WTC11 (cell line): Measurements from ENCODE around the gene SEMA6C. TPM values are rescaled to one million over a fixed set of nuclear protein-coding genes. Genes with fewer than 3 reads are reported as not detected.

Experiments
- ATAC-seq: fragments of 200-7000 bp; cut with Tn5 transposase; 2 replicates; pipeline ENCODE4 v1.10.0; 2021; ENCODE audit warnings: mild to moderate bottlenecking, moderate library complexity
- CTCF ChIA-PET: fragments of 300-600 bp; sonication (Branson Sonifier 250); formaldehyde crosslinking; loops from one replicate; lab custom pipeline; 2021; ENCODE audit warnings: antibody characterized with exemption; lab: Charles Lee
- POLR2A ChIA-PET: fragments of 350-600 bp; sonication (Branson Sonifier 250); formaldehyde crosslinking; loops from one replicate; lab custom pipeline; 2021; ENCODE audit warnings: antibody characterized with exemption; lab: Charles Lee
- DNase-seq: peaks from one replicate; pipeline ENCODE4 v3.0.0; 2021; ENCODE audit warnings: low spot score
- H3K27ac Mint-ChIP-seq: 2 replicates; pipeline ENCODE4 v1.8.0; 2021; ENCODE audit warnings: mixed read lengths
- H3K27me3 Mint-ChIP-seq: 2 replicates; pipeline ENCODE4 v1.8.0; 2021; ENCODE audit warnings: low read depth, mild to moderate bottlenecking, moderate library complexity, mixed read lengths
- H3K36me3 Mint-ChIP-seq: 2 replicates; pipeline ENCODE4 v1.8.0; 2021; ENCODE audit warnings: mixed read lengths
- H3K4me1 Mint-ChIP-seq: 2 replicates; pipeline ENCODE4 v1.8.0; 2022; ENCODE audit warnings: mixed read lengths
- H3K4me3 Mint-ChIP-seq: 2 replicates; pipeline ENCODE4 v1.8.0; 2021; ENCODE audit warnings: mild to moderate bottlenecking, moderate library complexity, mixed read lengths
- H3K9me3 Mint-ChIP-seq: 2 replicates; pipeline ENCODE4 v1.8.0; 2021; ENCODE audit warnings: mixed read lengths
- EMX1 ChIP-seq: fragments of 250-450 bp; sonication (Bioruptor Pico); IDR thresholded peaks from 2 replicates; pipeline ENCODE4 v1.8.0; 2021; ENCODE audit warnings: mild to moderate bottlenecking
- NR1H2 ChIP-seq: sonication (generic); formaldehyde crosslinking; IDR thresholded peaks from 2 replicates; pipeline ENCODE4 v1.9.0; 2021; ENCODE audit warnings: mild to moderate bottlenecking, moderate library complexity, missing genetic modification reagents
- OVOL2 ChIP-seq: fragments of 250-450 bp; sonication (Bioruptor Pico); IDR thresholded peaks from 2 replicates; pipeline ENCODE4 v1.9.0; 2021; ENCODE audit warnings: mild to moderate bottlenecking, borderline replicate concordance
- SMAD3 ChIP-seq: sonication (generic); formaldehyde crosslinking; IDR thresholded peaks from 2 replicates; pipeline ENCODE4 v1.8.0; 2022; ENCODE audit warnings: missing genetic modification reagents, mild to moderate bottlenecking, borderline replicate concordance
- ZNF219 ChIP-seq: sonication (generic); formaldehyde crosslinking; IDR thresholded peaks from 2 replicates; pipeline ENCODE4 v1.8.0; 2023; ENCODE audit warnings: missing genetic modification reagents, mild to moderate bottlenecking, borderline replicate concordance
- ZNF671 ChIP-seq: fragments of 250-450 bp; sonication (Bioruptor Pico); IDR thresholded peaks from 2 replicates; pipeline ENCODE4 v1.8.0; 2021; ENCODE audit warnings: mild to moderate bottlenecking
- total RNA-seq: library from RNA; stranded (reverse); gene quantifications from 3 replicates; pipeline ENCODE4 v1.2.3, GENCODE V29; 2021
- TF ChIP-seq, protein P1 (sequence below): sonication (generic); formaldehyde crosslinking; IDR thresholded peaks from 2 replicates; pipeline ENCODE4 v1.8.0; 2022; ENCODE audit warnings: mild to moderate bottlenecking, missing genetic modification reagents
- TF ChIP-seq, protein P2 (sequence below): fragments of 250-450 bp; sonication (Bioruptor Pico); IDR thresholded peaks from 2 replicates; pipeline ENCODE4 v1.9.0; 2021; ENCODE audit warnings: mild to moderate bottlenecking
- TF ChIP-seq, protein P3 (sequence below): sonication (generic); formaldehyde crosslinking; IDR thresholded peaks from 2 replicates; pipeline ENCODE4 v1.8.1; 2022; ENCODE audit warnings: mild to moderate bottlenecking, missing genetic modification reagents, moderate library complexity, borderline replicate concordance
- TF ChIP-seq, protein P4 (sequence below): sonication (generic); formaldehyde crosslinking; IDR thresholded peaks from 2 replicates; pipeline ENCODE4 v1.8.0; 2023; ENCODE audit warnings: missing genetic modification reagents
- TF ChIP-seq, protein P5 (sequence below): fragments of 250-450 bp; sonication (Bioruptor Pico); IDR thresholded peaks from 2 replicates; pipeline ENCODE4 v1.9.0; 2021; ENCODE audit warnings: mild to moderate bottlenecking
- TF ChIP-seq, protein P6 (sequence below): sonication (generic); formaldehyde crosslinking; conservative IDR thresholded peaks from 2 replicates; pipeline ENCODE4 v1.8.1; 2023; ENCODE audit warnings: mild to moderate bottlenecking, low read depth, missing genetic modification reagents, moderate library complexity
- TF ChIP-seq, protein P7 (sequence below): fragments of 250-450 bp; sonication (Bioruptor Pico); IDR thresholded peaks from 2 replicates; pipeline ENCODE4 v1.9.0; 2021; ENCODE audit warnings: mild to moderate bottlenecking, borderline replicate concordance
- TF ChIP-seq, protein P8 (sequence below): fragments of 250-450 bp; sonication (Bioruptor Pico); IDR thresholded peaks from 2 replicates; pipeline ENCODE4 v2.1.2; 2022; ENCODE audit warnings: mild to moderate bottlenecking, moderate library complexity
- TF ChIP-seq, protein P9 (sequence below): sonication (generic); formaldehyde crosslinking; IDR thresholded peaks from 2 replicates; pipeline ENCODE4 v1.8.1; 2022; ENCODE audit warnings: low read depth, mild to moderate bottlenecking, moderate library complexity, missing genetic modification reagents, borderline replicate concordance

SEMA6C gene
- total RNA-seq, 1 experiment from 2014 or later: 21.0 TPM

DNA sequence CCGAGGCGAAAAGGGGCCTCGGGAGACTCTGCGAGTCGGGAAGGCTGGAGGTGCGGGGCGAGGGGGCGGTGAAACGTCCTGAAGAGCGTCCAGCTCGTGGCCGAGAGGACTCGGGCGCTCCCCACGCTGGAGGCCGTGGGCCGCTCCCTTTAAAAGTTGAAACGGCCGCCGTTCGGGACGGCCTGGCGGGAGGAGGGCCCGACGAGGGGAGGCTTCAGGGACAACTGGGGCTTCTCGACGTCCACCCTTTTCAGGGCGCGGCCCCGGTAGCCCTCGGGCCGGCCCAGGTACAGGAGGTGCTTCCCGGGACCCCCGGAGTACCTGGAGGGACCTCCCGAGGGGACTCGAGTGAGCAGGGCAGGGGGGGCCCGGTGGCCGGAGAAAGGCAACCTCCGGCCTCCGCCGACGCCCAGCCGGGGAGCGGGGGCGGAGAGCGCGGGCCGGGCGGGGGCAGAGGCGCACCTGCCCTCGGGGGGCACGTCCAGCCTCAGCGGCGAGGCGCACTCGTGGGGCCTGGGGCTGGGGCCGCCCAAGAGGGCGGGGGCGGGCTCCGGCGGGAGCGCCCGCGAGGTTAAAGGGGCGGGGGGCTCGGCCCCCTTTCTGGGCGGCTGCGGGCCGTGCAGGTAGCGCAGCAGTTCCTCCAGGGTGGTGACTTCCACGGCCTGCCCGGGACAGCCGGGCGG is 14.0 kb downstream of the SEMA6C start (continued):
- no peak for TF ChIP-seq NR1H2
- TF ChIP-seq SMAD3 (CRISPR knock-in tag): no peak
- TF ChIP-seq, protein P1, sequence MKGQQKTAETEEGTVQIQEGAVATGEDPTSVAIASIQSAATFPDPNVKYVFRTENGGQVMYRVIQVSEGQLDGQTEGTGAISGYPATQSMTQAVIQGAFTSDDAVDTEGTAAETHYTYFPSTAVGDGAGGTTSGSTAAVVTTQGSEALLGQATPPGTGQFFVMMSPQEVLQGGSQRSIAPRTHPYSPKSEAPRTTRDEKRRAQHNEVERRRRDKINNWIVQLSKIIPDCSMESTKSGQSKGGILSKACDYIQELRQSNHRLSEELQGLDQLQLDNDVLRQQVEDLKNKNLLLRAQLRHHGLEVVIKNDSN (CRISPR knock-in tag): no peak

DNA sequence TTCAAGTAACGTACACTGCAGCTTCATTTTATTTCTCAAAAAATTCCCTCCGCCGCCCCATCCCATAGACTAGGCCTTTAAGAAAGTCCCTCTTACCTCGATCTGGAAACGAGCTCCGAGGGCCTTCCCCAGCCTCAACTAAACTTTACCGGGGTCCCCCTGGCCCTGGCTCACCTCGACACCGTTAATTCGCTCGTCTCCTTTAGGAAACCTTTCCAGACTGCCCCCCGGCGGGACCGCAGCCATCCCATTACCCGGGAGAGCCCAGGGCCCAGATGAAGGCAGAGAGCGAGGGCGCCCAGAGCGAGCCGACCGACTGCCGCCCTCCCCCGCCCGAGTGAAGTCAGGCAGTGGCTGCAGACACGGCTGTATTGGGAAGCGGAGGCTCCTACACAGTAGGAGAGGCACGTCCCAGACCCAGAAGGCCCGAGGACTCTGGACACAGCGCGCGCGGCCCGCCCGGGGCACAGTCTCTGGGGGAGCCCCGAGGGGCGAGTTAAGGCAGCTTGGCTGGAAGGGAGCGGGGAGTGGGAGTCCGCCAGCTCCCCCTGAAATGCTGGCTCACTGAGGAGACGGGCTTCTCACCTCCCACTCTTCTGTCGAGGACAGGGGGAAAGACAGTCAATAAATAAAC is 14.6 kb downstream of the SEMA6C start:
- CTCF ChIA-PET: interaction anchor here (0.5 to 2.2 kb wide), 14 partner anchors 12 to 125 kb away, joined by 3 to 50 read pairs (median 5); partner anchors contain the start of genes C1orf56, CDC42SE1, GABPB2 and LYSMD1
- peaks cover 15% of the 10 kb centered on the region for H3K4me1 Mint-ChIP-seq
- DNase-seq (peak; percentile 56), ATAC-seq (peak; percentile 30)
- H3K27ac Mint-ChIP-seq: no peak overlapping the region; the same call in 1 of the 2 replicates
- POLR2A ChIA-PET: interaction anchor here (0.7 to 1.4 kb wide), 10 partner anchors 11 to 84 kb away, joined by 3 to 11 read pairs (median 4); partner anchors contain the start of genes C1orf56, LYSMD1, TNFAIP8L2 and VPS72
- H3K9me3 Mint-ChIP-seq: no peaks in the 10 kb centered on the region; the same call in 1 of the 2 replicates
- TF ChIP-seq SMAD3 (CRISPR knock-in tag): no peak
- TF ChIP-seq, protein P2, sequence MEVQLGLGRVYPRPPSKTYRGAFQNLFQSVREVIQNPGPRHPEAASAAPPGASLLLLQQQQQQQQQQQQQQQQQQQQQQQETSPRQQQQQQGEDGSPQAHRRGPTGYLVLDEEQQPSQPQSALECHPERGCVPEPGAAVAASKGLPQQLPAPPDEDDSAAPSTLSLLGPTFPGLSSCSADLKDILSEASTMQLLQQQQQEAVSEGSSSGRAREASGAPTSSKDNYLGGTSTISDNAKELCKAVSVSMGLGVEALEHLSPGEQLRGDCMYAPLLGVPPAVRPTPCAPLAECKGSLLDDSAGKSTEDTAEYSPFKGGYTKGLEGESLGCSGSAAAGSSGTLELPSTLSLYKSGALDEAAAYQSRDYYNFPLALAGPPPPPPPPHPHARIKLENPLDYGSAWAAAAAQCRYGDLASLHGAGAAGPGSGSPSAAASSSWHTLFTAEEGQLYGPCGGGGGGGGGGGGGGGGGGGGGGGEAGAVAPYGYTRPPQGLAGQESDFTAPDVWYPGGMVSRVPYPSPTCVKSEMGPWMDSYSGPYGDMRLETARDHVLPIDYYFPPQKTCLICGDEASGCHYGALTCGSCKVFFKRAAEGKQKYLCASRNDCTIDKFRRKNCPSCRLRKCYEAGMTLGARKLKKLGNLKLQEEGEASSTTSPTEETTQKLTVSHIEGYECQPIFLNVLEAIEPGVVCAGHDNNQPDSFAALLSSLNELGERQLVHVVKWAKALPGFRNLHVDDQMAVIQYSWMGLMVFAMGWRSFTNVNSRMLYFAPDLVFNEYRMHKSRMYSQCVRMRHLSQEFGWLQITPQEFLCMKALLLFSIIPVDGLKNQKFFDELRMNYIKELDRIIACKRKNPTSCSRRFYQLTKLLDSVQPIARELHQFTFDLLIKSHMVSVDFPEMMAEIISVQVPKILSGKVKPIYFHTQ (CRISPR knock-in tag): no peak
- TF ChIP-seq OVOL2 (CRISPR knock-in tag): no peak
- TF ChIP-seq EMX1 (CRISPR knock-in tag): no peak
- no peak for TF ChIP-seq NR1H2
- TF ChIP-seq, protein P3, sequence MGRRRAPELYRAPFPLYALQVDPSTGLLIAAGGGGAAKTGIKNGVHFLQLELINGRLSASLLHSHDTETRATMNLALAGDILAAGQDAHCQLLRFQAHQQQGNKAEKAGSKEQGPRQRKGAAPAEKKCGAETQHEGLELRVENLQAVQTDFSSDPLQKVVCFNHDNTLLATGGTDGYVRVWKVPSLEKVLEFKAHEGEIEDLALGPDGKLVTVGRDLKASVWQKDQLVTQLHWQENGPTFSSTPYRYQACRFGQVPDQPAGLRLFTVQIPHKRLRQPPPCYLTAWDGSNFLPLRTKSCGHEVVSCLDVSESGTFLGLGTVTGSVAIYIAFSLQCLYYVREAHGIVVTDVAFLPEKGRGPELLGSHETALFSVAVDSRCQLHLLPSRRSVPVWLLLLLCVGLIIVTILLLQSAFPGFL (CRISPR knock-in tag): no peak
- TF ChIP-seq, protein P4, sequence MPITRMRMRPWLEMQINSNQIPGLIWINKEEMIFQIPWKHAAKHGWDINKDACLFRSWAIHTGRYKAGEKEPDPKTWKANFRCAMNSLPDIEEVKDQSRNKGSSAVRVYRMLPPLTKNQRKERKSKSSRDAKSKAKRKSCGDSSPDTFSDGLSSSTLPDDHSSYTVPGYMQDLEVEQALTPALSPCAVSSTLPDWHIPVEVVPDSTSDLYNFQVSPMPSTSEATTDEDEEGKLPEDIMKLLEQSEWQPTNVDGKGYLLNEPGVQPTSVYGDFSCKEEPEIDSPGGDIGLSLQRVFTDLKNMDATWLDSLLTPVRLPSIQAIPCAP (CRISPR knock-in tag): no peak
- TF ChIP-seq ZNF219 (CRISPR knock-in tag): no peak
- TF ChIP-seq, protein P5, sequence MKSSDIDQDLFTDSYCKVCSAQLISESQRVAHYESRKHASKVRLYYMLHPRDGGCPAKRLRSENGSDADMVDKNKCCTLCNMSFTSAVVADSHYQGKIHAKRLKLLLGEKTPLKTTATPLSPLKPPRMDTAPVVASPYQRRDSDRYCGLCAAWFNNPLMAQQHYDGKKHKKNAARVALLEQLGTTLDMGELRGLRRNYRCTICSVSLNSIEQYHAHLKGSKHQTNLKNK: no peak
- TF ChIP-seq, protein P6, sequence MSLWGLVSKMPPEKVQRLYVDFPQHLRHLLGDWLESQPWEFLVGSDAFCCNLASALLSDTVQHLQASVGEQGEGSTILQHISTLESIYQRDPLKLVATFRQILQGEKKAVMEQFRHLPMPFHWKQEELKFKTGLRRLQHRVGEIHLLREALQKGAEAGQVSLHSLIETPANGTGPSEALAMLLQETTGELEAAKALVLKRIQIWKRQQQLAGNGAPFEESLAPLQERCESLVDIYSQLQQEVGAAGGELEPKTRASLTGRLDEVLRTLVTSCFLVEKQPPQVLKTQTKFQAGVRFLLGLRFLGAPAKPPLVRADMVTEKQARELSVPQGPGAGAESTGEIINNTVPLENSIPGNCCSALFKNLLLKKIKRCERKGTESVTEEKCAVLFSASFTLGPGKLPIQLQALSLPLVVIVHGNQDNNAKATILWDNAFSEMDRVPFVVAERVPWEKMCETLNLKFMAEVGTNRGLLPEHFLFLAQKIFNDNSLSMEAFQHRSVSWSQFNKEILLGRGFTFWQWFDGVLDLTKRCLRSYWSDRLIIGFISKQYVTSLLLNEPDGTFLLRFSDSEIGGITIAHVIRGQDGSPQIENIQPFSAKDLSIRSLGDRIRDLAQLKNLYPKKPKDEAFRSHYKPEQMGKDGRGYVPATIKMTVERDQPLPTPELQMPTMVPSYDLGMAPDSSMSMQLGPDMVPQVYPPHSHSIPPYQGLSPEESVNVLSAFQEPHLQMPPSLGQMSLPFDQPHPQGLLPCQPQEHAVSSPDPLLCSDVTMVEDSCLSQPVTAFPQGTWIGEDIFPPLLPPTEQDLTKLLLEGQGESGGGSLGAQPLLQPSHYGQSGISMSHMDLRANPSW: no peak
- TF ChIP-seq, protein P7, sequence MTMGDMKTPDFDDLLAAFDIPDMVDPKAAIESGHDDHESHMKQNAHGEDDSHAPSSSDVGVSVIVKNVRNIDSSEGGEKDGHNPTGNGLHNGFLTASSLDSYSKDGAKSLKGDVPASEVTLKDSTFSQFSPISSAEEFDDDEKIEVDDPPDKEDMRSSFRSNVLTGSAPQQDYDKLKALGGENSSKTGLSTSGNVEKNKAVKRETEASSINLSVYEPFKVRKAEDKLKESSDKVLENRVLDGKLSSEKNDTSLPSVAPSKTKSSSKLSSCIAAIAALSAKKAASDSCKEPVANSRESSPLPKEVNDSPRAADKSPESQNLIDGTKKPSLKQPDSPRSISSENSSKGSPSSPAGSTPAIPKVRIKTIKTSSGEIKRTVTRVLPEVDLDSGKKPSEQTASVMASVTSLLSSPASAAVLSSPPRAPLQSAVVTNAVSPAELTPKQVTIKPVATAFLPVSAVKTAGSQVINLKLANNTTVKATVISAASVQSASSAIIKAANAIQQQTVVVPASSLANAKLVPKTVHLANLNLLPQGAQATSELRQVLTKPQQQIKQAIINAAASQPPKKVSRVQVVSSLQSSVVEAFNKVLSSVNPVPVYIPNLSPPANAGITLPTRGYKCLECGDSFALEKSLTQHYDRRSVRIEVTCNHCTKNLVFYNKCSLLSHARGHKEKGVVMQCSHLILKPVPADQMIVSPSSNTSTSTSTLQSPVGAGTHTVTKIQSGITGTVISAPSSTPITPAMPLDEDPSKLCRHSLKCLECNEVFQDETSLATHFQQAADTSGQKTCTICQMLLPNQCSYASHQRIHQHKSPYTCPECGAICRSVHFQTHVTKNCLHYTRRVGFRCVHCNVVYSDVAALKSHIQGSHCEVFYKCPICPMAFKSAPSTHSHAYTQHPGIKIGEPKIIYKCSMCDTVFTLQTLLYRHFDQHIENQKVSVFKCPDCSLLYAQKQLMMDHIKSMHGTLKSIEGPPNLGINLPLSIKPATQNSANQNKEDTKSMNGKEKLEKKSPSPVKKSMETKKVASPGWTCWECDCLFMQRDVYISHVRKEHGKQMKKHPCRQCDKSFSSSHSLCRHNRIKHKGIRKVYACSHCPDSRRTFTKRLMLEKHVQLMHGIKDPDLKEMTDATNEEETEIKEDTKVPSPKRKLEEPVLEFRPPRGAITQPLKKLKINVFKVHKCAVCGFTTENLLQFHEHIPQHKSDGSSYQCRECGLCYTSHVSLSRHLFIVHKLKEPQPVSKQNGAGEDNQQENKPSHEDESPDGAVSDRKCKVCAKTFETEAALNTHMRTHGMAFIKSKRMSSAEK (CRISPR knock-in tag): no peak
- no peak for TF ChIP-seq ZNF671 (CRISPR knock-in tag)
- TF ChIP-seq, protein P8, sequence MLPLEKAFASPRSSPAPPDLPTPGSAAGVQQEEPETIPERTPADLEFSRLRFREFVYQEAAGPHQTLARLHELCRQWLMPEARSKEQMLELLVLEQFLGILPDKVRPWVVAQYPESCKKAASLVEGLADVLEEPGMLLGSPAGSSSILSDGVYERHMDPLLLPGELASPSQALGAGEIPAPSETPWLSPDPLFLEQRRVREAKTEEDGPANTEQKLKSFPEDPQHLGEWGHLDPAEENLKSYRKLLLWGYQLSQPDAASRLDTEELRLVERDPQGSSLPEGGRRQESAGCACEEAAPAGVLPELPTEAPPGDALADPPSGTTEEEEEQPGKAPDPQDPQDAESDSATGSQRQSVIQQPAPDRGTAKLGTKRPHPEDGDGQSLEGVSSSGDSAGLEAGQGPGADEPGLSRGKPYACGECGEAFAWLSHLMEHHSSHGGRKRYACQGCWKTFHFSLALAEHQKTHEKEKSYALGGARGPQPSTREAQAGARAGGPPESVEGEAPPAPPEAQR: no peak
- TF ChIP-seq, protein P9, sequence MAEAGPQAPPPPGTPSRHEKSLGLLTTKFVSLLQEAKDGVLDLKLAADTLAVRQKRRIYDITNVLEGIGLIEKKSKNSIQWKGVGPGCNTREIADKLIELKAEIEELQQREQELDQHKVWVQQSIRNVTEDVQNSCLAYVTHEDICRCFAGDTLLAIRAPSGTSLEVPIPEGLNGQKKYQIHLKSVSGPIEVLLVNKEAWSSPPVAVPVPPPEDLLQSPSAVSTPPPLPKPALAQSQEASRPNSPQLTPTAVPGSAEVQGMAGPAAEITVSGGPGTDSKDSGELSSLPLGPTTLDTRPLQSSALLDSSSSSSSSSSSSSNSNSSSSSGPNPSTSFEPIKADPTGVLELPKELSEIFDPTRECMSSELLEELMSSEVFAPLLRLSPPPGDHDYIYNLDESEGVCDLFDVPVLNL: no peak
- peaks cover 12% of the 10 kb centered on the region for H3K36me3 Mint-ChIP-seq
- peaks cover 43% of the 10 kb centered on the region for H3K27me3 Mint-ChIP-seq
- H3K4me3 Mint-ChIP-seq: peak overlapping the region; percentile 72
